PC-9 (cell line): ENCODE data around the gene SLC44A5.
"Not testable (repeated sequence)": the region's sequence is repeated elsewhere in the genome, so short reads cannot be mapped to it uniquely, and the experiment has no call there.

Source experiments
- CTCF ChIP-seq: fragments of 200-600 bp; sonication (generic); conservative IDR thresholded peaks from 2 replicates; pipeline ENCODE4 v1.6.1; 2017; ENCODE audit warnings: mixed run types, antibody characterized with exemption, mild to moderate bottlenecking, moderate library complexity
- EZH2 ChIP-seq: fragments of 200-600 bp; sonication (generic); IDR thresholded peaks from 2 replicates; pipeline ENCODE4 v1.8.0; 2017; ENCODE audit warnings: antibody characterized with exemption, low read depth

- TF ChIP-seq CTCF, EZH2: not testable (repeated sequence)
Observed at GRCh38 chr1:75375476-75376447, 235.2 kb downstream of the SLC44A5 start.
